Measurements from ENCODE around the gene GAS2.

GRCh38 chr11:22752908-22753310 lies 86.5 kb downstream of the GAS2 start:
- no peak for TF ChIP-seq POLR2A (IDR thresholded peaks at IDR 0.05)
- TF ChIP-seq POLR2AphosphoS5 (IDR thresholded peaks at IDR 0.05; ENCODE audit: insufficient read depth in 1 of 2, low read depth in 1 of 2): no peak
- no peak for TF ChIP-seq CTCF (IDR thresholded peaks at IDR 0.05)
